ENCODE results near the gene CDK19.
"Not testable (repeated sequence)": the region's sequence is repeated elsewhere in the genome, so short reads cannot be mapped to it uniquely, and the experiment has no call there.

The CDK19 gene

GRCh38 chr6:110760589-110760988 is 54.7 kb downstream of the CDK19 start:
- H2BK12ac ChIP-seq (ENCODE audit: low read length) = no peak overlapping the region
- WGBS (ENCODE audit: extremely low coverage, insufficient coverage, insufficient read length) = no CpG with 5 or more reads among the region's 8 CpGs
- no peak overlapping the region for H3K4ac ChIP-seq (ENCODE audit: low read depth, low read length)
- no peaks in the 10 kb centered on the region for H3K4me1 ChIP-seq (ENCODE audit: control insufficient read depth in 1 of 2, insufficient read depth in 2 of 2, low read length in 2 of 2)
- H3K9me3 ChIP-seq (ENCODE audit: insufficient read depth, low read depth, low read length) = no peaks in the 10 kb centered on the region
- no peak overlapping the region for H2BK120ac ChIP-seq (ENCODE audit: insufficient read depth, low read length, poor library complexity)
- H4K8ac ChIP-seq (ENCODE audit: low read depth, low read length) = no peak overlapping the region
- H3K14ac ChIP-seq (ENCODE audit: low read length) = no peak overlapping the region
- no peak overlapping the region for H4K12ac ChIP-seq (ENCODE audit: low read depth, low read length)
- no peaks in the 10 kb centered on the region for H3K79me1 ChIP-seq (ENCODE audit: low read length)
- no peaks in the 10 kb centered on the region for H3K79me2 ChIP-seq (ENCODE audit: control insufficient read depth, insufficient read depth, low read length, poor library complexity)
- no peak overlapping the region for H3K4me3 ChIP-seq (ENCODE audit: low read depth, low read length)
- no peak overlapping the region for H3K27ac ChIP-seq (ENCODE audit: low read depth, low read length)
- peak in 1 of 2 donors; percentile 20 for DNase-seq
- H2BK5ac ChIP-seq (ENCODE audit: low read depth, low read length, poor library complexity) = no peak overlapping the region
- no peak overlapping the region for H3K23ac ChIP-seq (ENCODE audit: low read length)
- H2AFZ ChIP-seq (ENCODE audit: insufficient read depth, low read length, poor library complexity) = no peak overlapping the region
- no peak overlapping the region for H2AK5ac ChIP-seq (ENCODE audit: low read length)
- no peaks in the 10 kb centered on the region for H3K27me3 ChIP-seq (ENCODE audit: insufficient read depth, low read length)
- no peak overlapping the region for H3K4me2 ChIP-seq (ENCODE audit: low read length)
- H3K36me3 ChIP-seq (ENCODE audit: control insufficient read depth in 1 of 2, insufficient read depth in 2 of 2, low read length in 2 of 2) = peaks cover 0 to 7% of the 10 kb centered on the region in 2 experiments
- no peak overlapping the region for H3K9ac ChIP-seq (ENCODE audit: low read length)
- no peak overlapping the region for H3K18ac ChIP-seq (ENCODE audit: low read length)
- no peak overlapping the region for H4K91ac ChIP-seq (ENCODE audit: low read depth, low read length)

- not testable (repeated sequence) for H3K27ac ChIP-seq (ENCODE audit: low read depth, low read length); H3K9me3 ChIP-seq (ENCODE audit: insufficient read depth, low read depth, low read length); H3K79me2 ChIP-seq (ENCODE audit: control insufficient read depth, insufficient read depth, low read length, poor library complexity); H3K27me3 ChIP-seq (ENCODE audit: insufficient read depth, low read length); H3K9ac ChIP-seq (ENCODE audit: low read length); H3K79me1 ChIP-seq (ENCODE audit: low read length); H3K4ac ChIP-seq (ENCODE audit: low read depth, low read length); H4K8ac ChIP-seq (ENCODE audit: low read depth, low read length); DNase-seq; H3K23ac ChIP-seq (ENCODE audit: low read length); H3K14ac ChIP-seq (ENCODE audit: low read length); H3K4me2 ChIP-seq (ENCODE audit: low read length); H2AFZ ChIP-seq (ENCODE audit: insufficient read depth, low read length, poor library complexity); H2AK5ac ChIP-seq (ENCODE audit: low read length); H3K4me3 ChIP-seq (ENCODE audit: low read depth, low read length); H3K18ac ChIP-seq (ENCODE audit: low read length); H3K4me1 ChIP-seq (ENCODE audit: control insufficient read depth in 1 of 2, insufficient read depth in 2 of 2, low read length in 2 of 2); H2BK120ac ChIP-seq (ENCODE audit: insufficient read depth, low read length, poor library complexity); H2BK5ac ChIP-seq (ENCODE audit: low read depth, low read length, poor library complexity); H3K36me3 ChIP-seq (ENCODE audit: control insufficient read depth in 1 of 2, insufficient read depth in 2 of 2, low read length in 2 of 2); H4K12ac ChIP-seq (ENCODE audit: low read depth, low read length); H4K91ac ChIP-seq (ENCODE audit: low read depth, low read length)
- peak overlapping the region; percentile 40 for H2BK12ac ChIP-seq (ENCODE audit: low read length)
- WGBS (ENCODE audit: extremely low coverage, insufficient coverage, insufficient read length) = no CpG with 5 or more reads among the region's 5 CpGs
Observed at GRCh38 chr6:110760098-110760497, 55.2 kb downstream of the CDK19 start.

GRCh38 chr6:110757926-110758325 is 57.3 kb downstream of the CDK19 start:
- Histone ChIP-seq H4K91ac (ENCODE audit: low read depth, low read length) (no peak overlapping the region), H3K9me3 (ENCODE audit: insufficient read depth, low read depth, low read length) (no peaks in the 10 kb centered on the region), H3K36me3 (ENCODE audit: control insufficient read depth in 1 of 2, insufficient read depth in 2 of 2, low read length in 2 of 2) (peaks cover 0 to 2% of the 10 kb centered on the region in 2 experiments), H2AFZ (ENCODE audit: insufficient read depth, low read length, poor library complexity) (no peak overlapping the region), H4K8ac (ENCODE audit: low read depth, low read length) (no peak overlapping the region), H3K18ac (ENCODE audit: low read length) (no peak overlapping the region), H3K14ac (ENCODE audit: low read length) (no peak overlapping the region), H2BK12ac (ENCODE audit: low read length) (no peak overlapping the region), H3K79me2 (ENCODE audit: control insufficient read depth, insufficient read depth, low read length, poor library complexity) (no peaks in the 10 kb centered on the region), H3K27me3 (ENCODE audit: insufficient read depth, low read length) (no peaks in the 10 kb centered on the region), H2BK120ac (ENCODE audit: insufficient read depth, low read length, poor library complexity) (no peak overlapping the region), H3K4me1 (ENCODE audit: control insufficient read depth in 1 of 2, insufficient read depth in 2 of 2, low read length in 2 of 2) (no peaks in the 10 kb centered on the region), H3K23ac (ENCODE audit: low read length) (no peak overlapping the region), H4K12ac (ENCODE audit: low read depth, low read length) (no peak overlapping the region), H3K27ac (ENCODE audit: low read depth, low read length) (no peak overlapping the region), H2BK5ac (ENCODE audit: low read depth, low read length, poor library complexity) (no peak overlapping the region), H2AK5ac (ENCODE audit: low read length) (no peak overlapping the region), H3K4ac (ENCODE audit: low read depth, low read length) (no peak overlapping the region), H3K9ac (ENCODE audit: low read length) (no peak overlapping the region), H3K4me2 (ENCODE audit: low read length) (no peak overlapping the region), H3K4me3 (ENCODE audit: low read depth, low read length) (no peak overlapping the region), H3K79me1 (ENCODE audit: low read length) (no peaks in the 10 kb centered on the region)
- no CpG with 5 or more reads among the region's 4 CpGs for WGBS (ENCODE audit: extremely low coverage, insufficient coverage, insufficient read length)
- DNase-seq = no peak

- no peak for DNase-seq
- Histone ChIP-seq H3K4ac (ENCODE audit: low read depth, low read length) (no peak overlapping the region), H3K27me3 (ENCODE audit: insufficient read depth, low read length) (no peaks in the 10 kb centered on the region), H3K4me2 (ENCODE audit: low read length) (no peak overlapping the region), H2BK120ac (ENCODE audit: insufficient read depth, low read length, poor library complexity) (no peak overlapping the region), H3K9ac (ENCODE audit: low read length) (no peak overlapping the region), H3K27ac (ENCODE audit: low read depth, low read length) (no peak overlapping the region), H2AFZ (ENCODE audit: insufficient read depth, low read length, poor library complexity) (no peak overlapping the region), H3K4me1 (ENCODE audit: control insufficient read depth in 1 of 2, insufficient read depth in 2 of 2, low read length in 2 of 2) (no peaks in the 10 kb centered on the region), H3K23ac (ENCODE audit: low read length) (no peak overlapping the region), H4K91ac (ENCODE audit: low read depth, low read length) (no peak overlapping the region), H2AK5ac (ENCODE audit: low read length) (no peak overlapping the region), H2BK5ac (ENCODE audit: low read depth, low read length, poor library complexity) (no peak overlapping the region), H3K4me3 (ENCODE audit: low read depth, low read length) (no peak overlapping the region), H3K9me3 (ENCODE audit: insufficient read depth, low read depth, low read length) (no peaks in the 10 kb centered on the region), H3K79me1 (ENCODE audit: low read length) (no peaks in the 10 kb centered on the region), H2BK12ac (ENCODE audit: low read length) (no peak overlapping the region), H3K79me2 (ENCODE audit: control insufficient read depth, insufficient read depth, low read length, poor library complexity) (no peaks in the 10 kb centered on the region), H3K18ac (ENCODE audit: low read length) (no peak overlapping the region), H4K12ac (ENCODE audit: low read depth, low read length) (no peak overlapping the region), H3K14ac (ENCODE audit: low read length) (no peak overlapping the region), H4K8ac (ENCODE audit: low read depth, low read length) (no peak overlapping the region), H3K36me3 (ENCODE audit: control insufficient read depth in 1 of 2, insufficient read depth in 2 of 2, low read length in 2 of 2) (peaks cover 0 to 2% of the 10 kb centered on the region in 2 experiments)
- no CpG with 5 or more reads among the region's 2 CpGs for WGBS (ENCODE audit: extremely low coverage, insufficient coverage, insufficient read length)
Observed at GRCh38 chr6:110756817-110757216, 58.5 kb downstream of the CDK19 start.

Measured in trophoblast cell (in vitro differentiated cells and primary cell).